CD14-positive monocyte (primary cell): ENCODE measurements around the gene COMP. TPM values are rescaled to one million over a fixed set of nuclear protein-coding genes. Genes with fewer than 3 reads are reported as not detected.

Experiments
- DNase-seq, 3 donors: peaks; one replicate each; pipeline ENCODE4 v3.0.0-alpha.2; 2011 to 2022
- H2AFZ ChIP-seq: 2 replicates; pipeline ENCODE4 v1.6.0; 2012; ENCODE audit warnings: mild to moderate bottlenecking, low read depth, low read length, inconsistent platforms; ENCODE audit not compliant: insufficient read depth, poor library complexity, severe bottlenecking
- H3K27ac ChIP-seq, 2 donors: 1 replicate in 1 of 2; 2 replicates in 1 of 2; pipeline ENCODE4 v1.5.1; 2012 to 2013; ENCODE audit warnings: low read length in 2 of 2, control low read depth in 1 of 2, inconsistent platforms in 1 of 2, low read depth in 1 of 2, mild to moderate bottlenecking in 1 of 2
- H3K27me3 ChIP-seq, 2 donors: one replicate each; pipeline versions ENCODE4 v1.6.0 to v1.6.1; 2011 to 2013; ENCODE audit warnings: low read length in 2 of 2; ENCODE audit not compliant: control insufficient read depth in 2 of 2, insufficient read depth in 2 of 2
- H3K36me3 ChIP-seq, 2 donors: replicated peaks in 1 of 2; 1 replicate in 1 of 2; 2 replicates in 1 of 2; pipeline versions ENCODE4 v1.5.1 to v1.6.1; 2012 to 2013; ENCODE audit warnings: low read length in 2 of 2, control low read depth in 1 of 2, inconsistent platforms in 1 of 2, mild to moderate bottlenecking in 1 of 2; ENCODE audit not compliant: insufficient read depth in 2 of 2, control insufficient read depth in 1 of 2
- H3K4me1 ChIP-seq, 2 donors: 1 replicate in 1 of 2; 2 replicates in 1 of 2; pipeline versions ENCODE4 v1.5.1 to v1.6.1; 2012 to 2013; ENCODE audit warnings: low read length in 2 of 2, control low read depth in 1 of 2, inconsistent platforms in 1 of 2, mild to moderate bottlenecking in 1 of 2, moderate library complexity in 1 of 2; ENCODE audit not compliant: insufficient read depth in 2 of 2, control insufficient read depth in 1 of 2
- H3K4me2 ChIP-seq: replicated peaks from 2 replicates; pipeline ENCODE3; 2012; ENCODE audit warnings: low read length, moderate library complexity, mild to moderate bottlenecking; ENCODE audit not compliant: poor library complexity, severe bottlenecking; ENCODE audit errors: extremely low read depth
- H3K4me3 ChIP-seq, 3 experiments: fragments of 200-600 bp in 1 of 3; sonication (generic) in 1 of 3; replicated peaks in 1 of 3; 1 replicate in 2 of 3; 2 replicates in 1 of 3; pipeline ENCODE4 v1.5.1; 2011 to 2013; ENCODE audit warnings: low read length in 3 of 3, mild to moderate bottlenecking in 3 of 3, control low read depth in 2 of 3, low read depth in 2 of 3, inconsistent platforms in 1 of 3, moderate library complexity in 1 of 3
- H3K79me2 ChIP-seq: 2 replicates; pipeline ENCODE4 v1.6.0; 2012; ENCODE audit warnings: mild to moderate bottlenecking, control low read depth, inconsistent platforms, low read length, moderate library complexity; ENCODE audit not compliant: insufficient read depth
- H3K9ac ChIP-seq: 2 replicates; pipeline ENCODE4 v1.6.0; 2017; ENCODE audit warnings: low read length, mild to moderate bottlenecking; ENCODE audit not compliant: insufficient read depth, poor library complexity, severe bottlenecking
- H3K9me3 ChIP-seq, 2 donors: replicated peaks in 1 of 2; 1 replicate in 1 of 2; 2 replicates in 1 of 2; pipeline versions ENCODE4 v1.5.1 to v1.6.1; 2012 to 2013; ENCODE audit warnings: low read length in 2 of 2, control low read depth in 1 of 2; ENCODE audit not compliant: control insufficient read depth in 1 of 2, insufficient read depth in 1 of 2
- H4K20me1 ChIP-seq: 2 replicates; pipeline ENCODE4 v1.6.0; 2012; ENCODE audit warnings: mild to moderate bottlenecking, low read length, control low read depth, moderate library complexity; ENCODE audit not compliant: insufficient read depth
- H3K27ac Mint-ChIP-seq, 7 donors: one replicate each; pipeline ENCODE4 v1.8.0; 2020; ENCODE audit warnings: mild to moderate bottlenecking in 7 of 7, mixed read lengths in 7 of 7, moderate library complexity in 6 of 7, inconsistent platforms in 2 of 7
- H3K27me3 Mint-ChIP-seq, 3 donors: one replicate each; pipeline ENCODE4 v1.8.0; 2021 to 2022; ENCODE audit warnings: low read depth in 3 of 3, mild to moderate bottlenecking in 3 of 3, mixed read lengths in 3 of 3, moderate library complexity in 3 of 3, inconsistent platforms in 1 of 3
- H3K36me3 Mint-ChIP-seq, 2 donors: one replicate each; pipeline ENCODE4 v1.8.0; 2020; ENCODE audit warnings: mixed read lengths in 2 of 2, inconsistent platforms in 1 of 2, mild to moderate bottlenecking in 1 of 2
- H3K4me1 Mint-ChIP-seq: one replicate; pipeline ENCODE4 v1.8.0; 2020; ENCODE audit warnings: mild to moderate bottlenecking, mixed read lengths
- H3K4me3 Mint-ChIP-seq, 2 donors: one replicate each; pipeline ENCODE4 v1.8.0; 2020; ENCODE audit warnings: mild to moderate bottlenecking in 2 of 2, mixed read lengths in 2 of 2, moderate library complexity in 1 of 2
- H3K9me3 Mint-ChIP-seq, 7 donors: one replicate each; pipeline ENCODE4 v1.8.0; 2020 to 2022; ENCODE audit warnings: mixed read lengths in 7 of 7, mild to moderate bottlenecking in 6 of 7, moderate library complexity in 6 of 7, inconsistent platforms in 2 of 7
- CTCF ChIP-seq: fragments of 200-600 bp; IDR thresholded peaks from one replicate; pipeline ENCODE4 v1.8.0; 2022; ENCODE audit warnings: antibody characterized with exemption, mild to moderate bottlenecking
- WGBS: methylation state at CpG from one replicate; pipeline ENCODE4 v1.1.5; 2013; ENCODE audit warnings: missing lambda C conversion rate; ENCODE audit not compliant: insufficient coverage; 5-methylcytosine and 5-hydroxymethylcytosine counted together
- intact Hi-C, 2 donors: fragments of 100-400 bp; cut with micrococcal nuclease; formaldehyde crosslinking; loops; one replicate each; pipeline versions ENCODE4 v1.15.0 to v1.15.1; 2023
- polyA plus RNA-seq, 3 donors: library from polyadenylated mRNA; depleted of rRNA in 1 of 3; unstranded in 2 of 3; stranded (reverse) in 1 of 3; fragments of 300-500 nt in 2 of 3; fragments of >200 nt in 1 of 3; fragmentation: Illumina TruSeq in 2 of 3; gene quantifications; 1 replicate in 2 of 3; 2 replicates in 1 of 3; pipeline ENCODE4 v1.2.3, GENCODE V29; 2012 to 2021

COMP gene
- polyA plus RNA-seq, 3 donors = not detected

- H3K9ac ChIP-seq = no peak overlapping the region
- no peaks in the 10 kb centered on the region for H3K36me3 ChIP-seq
- H3K27ac Mint-ChIP-seq = no peak overlapping the region
- H3K4me1 ChIP-seq = peaks cover 19 to 40% of the 10 kb centered on the region in 2 donors
- peaks cover 48 to 92% of the 10 kb centered on the region in 2 donors for H3K27me3 ChIP-seq
- intact Hi-C loops = no loop called here
- WGBS = 21% methylated on average over 11 of the region's 21 CpGs
- no peaks in the 10 kb centered on the region for H3K79me2 ChIP-seq
- no peak overlapping the region for H2AFZ ChIP-seq
- H3K36me3 Mint-ChIP-seq = peaks cover 11 to 14% of the 10 kb centered on the region in 2 donors
- no peak for TF ChIP-seq CTCF
- no peak overlapping the region for H3K4me3 ChIP-seq
- H3K27ac ChIP-seq = no peak overlapping the region
- peaks cover 36% of the 10 kb centered on the region for H3K4me1 Mint-ChIP-seq
- H3K4me3 Mint-ChIP-seq = peak overlapping the region in 1 of 2 donors; percentile 96
- peaks cover 93 to 98% (median 94%) of the 10 kb centered on the region in 3 donors for H3K27me3 Mint-ChIP-seq
- H3K4me2 ChIP-seq = no peak overlapping the region
- no peak for DNase-seq
- H3K9me3 Mint-ChIP-seq = peaks cover 3 to 46% (median 26%) of the 10 kb centered on the region in 7 donors
- no peaks in the 10 kb centered on the region for H4K20me1 ChIP-seq
- H3K9me3 ChIP-seq = peaks cover 0 to 18% of the 10 kb centered on the region in 2 donors
These were observed 192 bp upstream of the COMP start for GRCh38 chr19:18791315-18791678.

GRCh38 chr19:18789883-18790565 is 1.1 kb downstream of the COMP start:
- Mint-ChIP-seq H3K4me3 (peak overlapping the region; percentile 64 to 96), H3K27ac (peak overlapping the region in 1 of 7 donors; percentile 11), H3K27me3 (peaks cover 88 to 97% (median 95%) of the 10 kb centered on the region in 3 donors), H3K36me3 (peaks cover 11 to 14% of the 10 kb centered on the region in 2 donors), H3K4me1 (peaks cover 46% of the 10 kb centered on the region), H3K9me3 (peaks cover 3 to 55% (median 26%) of the 10 kb centered on the region in 7 donors)
- Histone ChIP-seq H3K9me3 (peaks cover 0 to 18% of the 10 kb centered on the region in 2 donors), H4K20me1 (no peaks in the 10 kb centered on the region), H3K36me3 (no peaks in the 10 kb centered on the region), H3K4me2 (peak overlapping the region; percentile 53), H3K27ac (no peak overlapping the region), H3K79me2 (no peaks in the 10 kb centered on the region), H3K27me3 (peaks cover 44 to 90% of the 10 kb centered on the region in 2 donors), H3K9ac (no peak overlapping the region), H3K4me1 (peaks cover 24 to 51% of the 10 kb centered on the region in 2 donors), H3K4me3 (peak overlapping the region in 1 of 3 experiments; percentile 48), H2AFZ (peak overlapping the region; percentile 6)
- TF ChIP-seq CTCF = no peak
- WGBS = 1% methylated on average over 40 of the region's 65 CpGs
- intact Hi-C loops = no loop called here
- DNase-seq = peak; percentile 21 to 46 (median 22)
